Breast epithelium (tissue), 3 donors: ENCODE results near the gene MYG1.

Experiments used
- POLR2A ChIP-seq: fragments of 450-650 bp; IDR thresholded peaks from one replicate; pipeline ENCODE4 v1.6.1; 2016; ENCODE audit warnings: antibody characterized with exemption, mild to moderate bottlenecking, moderate library complexity
- POLR2AphosphoS5 ChIP-seq, 3 donors: sonication (generic); formaldehyde crosslinking; IDR thresholded peaks; one replicate each; pipeline ENCODE4 v1.6.1; 2017; ENCODE audit warnings: antibody characterized with exemption in 3 of 3
- TF ChIP-seq, protein P1 (sequence below), 3 donors: fragments of 450-650 bp; IDR thresholded peaks; one replicate each; pipeline ENCODE4 v1.5.1; 2016 to 2017; ENCODE audit warnings: antibody characterized with exemption in 3 of 3, mild to moderate bottlenecking in 3 of 3, moderate library complexity in 3 of 3

DNA sequence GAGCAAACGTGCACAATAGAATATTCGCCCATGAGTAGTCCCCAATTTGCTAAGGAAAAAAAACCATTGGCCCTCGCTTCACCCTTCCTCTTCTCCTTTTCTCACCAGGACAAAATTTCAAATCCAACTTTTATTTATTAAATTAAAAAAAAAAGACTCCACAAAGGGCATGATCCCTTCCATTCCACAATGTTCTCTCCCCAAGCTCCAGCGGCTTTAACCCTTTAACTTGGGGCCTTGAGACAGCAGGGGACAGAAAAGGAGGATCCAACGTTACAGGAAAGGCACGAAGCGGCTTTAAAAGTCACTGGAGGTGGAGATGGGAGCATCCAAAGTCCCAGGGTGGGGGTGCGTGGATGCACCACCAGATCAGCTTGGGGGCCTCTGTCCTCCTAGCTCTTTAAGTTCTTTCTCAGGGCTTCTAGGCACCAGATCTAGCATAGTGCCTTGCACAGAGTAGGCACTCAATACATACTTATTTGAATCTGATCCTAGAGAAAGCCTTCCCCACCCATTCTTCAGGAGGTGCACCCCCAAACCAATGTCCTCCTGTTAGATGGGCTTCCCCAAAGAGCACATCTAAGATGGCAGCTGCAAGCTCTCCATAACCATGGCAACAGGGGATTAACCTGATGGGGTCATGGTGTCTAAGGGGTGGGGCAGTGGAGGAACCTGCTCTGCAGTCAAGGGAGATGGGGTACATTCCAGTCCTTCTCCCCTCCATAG, 27.1 kb downstream of the MYG1 start:
- TF ChIP-seq POLR2A (no peak), POLR2AphosphoS5 (IDR thresholded peaks at IDR 0.05) (no peak)
- TF ChIP-seq, protein P1, sequence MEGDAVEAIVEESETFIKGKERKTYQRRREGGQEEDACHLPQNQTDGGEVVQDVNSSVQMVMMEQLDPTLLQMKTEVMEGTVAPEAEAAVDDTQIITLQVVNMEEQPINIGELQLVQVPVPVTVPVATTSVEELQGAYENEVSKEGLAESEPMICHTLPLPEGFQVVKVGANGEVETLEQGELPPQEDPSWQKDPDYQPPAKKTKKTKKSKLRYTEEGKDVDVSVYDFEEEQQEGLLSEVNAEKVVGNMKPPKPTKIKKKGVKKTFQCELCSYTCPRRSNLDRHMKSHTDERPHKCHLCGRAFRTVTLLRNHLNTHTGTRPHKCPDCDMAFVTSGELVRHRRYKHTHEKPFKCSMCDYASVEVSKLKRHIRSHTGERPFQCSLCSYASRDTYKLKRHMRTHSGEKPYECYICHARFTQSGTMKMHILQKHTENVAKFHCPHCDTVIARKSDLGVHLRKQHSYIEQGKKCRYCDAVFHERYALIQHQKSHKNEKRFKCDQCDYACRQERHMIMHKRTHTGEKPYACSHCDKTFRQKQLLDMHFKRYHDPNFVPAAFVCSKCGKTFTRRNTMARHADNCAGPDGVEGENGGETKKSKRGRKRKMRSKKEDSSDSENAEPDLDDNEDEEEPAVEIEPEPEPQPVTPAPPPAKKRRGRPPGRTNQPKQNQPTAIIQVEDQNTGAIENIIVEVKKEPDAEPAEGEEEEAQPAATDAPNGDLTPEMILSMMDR (IDR thresholded peaks at IDR 0.05) = no peak
